IMR-90 (cell line): ENCODE results near the gene FUT8. TPM values are rescaled to one million over a fixed set of nuclear protein-coding genes. Genes with fewer than 3 reads are reported as not detected.

Experiments used
- ATAC-seq: fragments of 200-7000 bp; cut with Tn5 transposase; 2 replicates; pipeline ENCODE4 v1.9.1; 2020; ENCODE audit warnings: low read depth, mild to moderate bottlenecking, moderate library complexity
- BruUV-seq: library from RNA; stranded (reverse); fragments of 400-500 nt; replicated peaks from 2 replicates; lab custom pipeline; 2021; lab: Mats Ljungman, UMichigan
- CTCF ChIA-PET: fragments of 300-600 bp; formaldehyde crosslinking; extraction: SDS; loops from one replicate; lab custom pipeline; 2021; ENCODE audit warnings: antibody characterized with exemption; lab: Yijun Ruan, JAX
- POLR2A ChIA-PET: fragments of 300-600 bp; sonication (Branson Sonifier 250); formaldehyde crosslinking; loops from one replicate; lab custom pipeline; 2022; ENCODE audit warnings: antibody characterized with exemption; ENCODE audit not compliant: unreplicated experiment; lab: Charles Lee
- DNase-seq: peaks from one replicate; pipeline ENCODE4 v3.0.0; 2013
- H2AFZ ChIP-seq: replicated peaks from 2 replicates; pipeline ENCODE3; 2013; ENCODE audit warnings: low read length, mild to moderate bottlenecking; ENCODE audit not compliant: poor library complexity
- H2AK5ac ChIP-seq: 2 replicates; pipeline ENCODE4 v1.6.1; 2013; ENCODE audit warnings: low read depth, low read length, inconsistent platforms
- H2AK9ac ChIP-seq: replicated peaks from 2 replicates; pipeline ENCODE3; 2013; ENCODE audit warnings: mild to moderate bottlenecking, low read depth, low read length, moderate library complexity; ENCODE audit not compliant: poor library complexity
- H2BK120ac ChIP-seq: 2 replicates; pipeline ENCODE4 v1.6.1; 2013; ENCODE audit warnings: low read depth, low read length, inconsistent platforms
- H2BK15ac ChIP-seq: 3 replicates; pipeline ENCODE4 v1.6.1; 2013; ENCODE audit warnings: low read depth, low read length, inconsistent platforms
- H2BK20ac ChIP-seq: 2 replicates; pipeline ENCODE4 v1.6.1; 2013; ENCODE audit warnings: low read depth, mild to moderate bottlenecking, inconsistent platforms, low read length, moderate library complexity
- H2BK5ac ChIP-seq: 2 replicates; pipeline ENCODE4 v1.6.1; 2013; ENCODE audit warnings: mild to moderate bottlenecking, low read depth, low read length, inconsistent platforms; ENCODE audit not compliant: poor library complexity, severe bottlenecking
- H3K14ac ChIP-seq: replicated peaks from 2 replicates; pipeline ENCODE4 v1.6.1; 2013; ENCODE audit warnings: low read depth, low read length, inconsistent platforms
- H3K18ac ChIP-seq: 2 replicates; pipeline ENCODE4 v1.6.1; 2013; ENCODE audit warnings: low read depth, low read length, control low read depth
- H3K23ac ChIP-seq: 2 replicates; pipeline ENCODE4 v1.6.1; 2013; ENCODE audit warnings: low read depth, low read length, inconsistent platforms
- H3K27ac ChIP-seq: 2 replicates; pipeline ENCODE4 v1.5.1; 2013; ENCODE audit warnings: mild to moderate bottlenecking, control low read depth, low read length; ENCODE audit not compliant: insufficient read depth
- H3K27me3 ChIP-seq: 2 replicates; pipeline ENCODE4 v1.6.1; 2013; ENCODE audit warnings: low read length; ENCODE audit not compliant: control insufficient read depth, insufficient read depth
- H3K36me3 ChIP-seq: 2 replicates; pipeline ENCODE4 v1.6.1; 2013; ENCODE audit warnings: low read length, mixed read lengths; ENCODE audit not compliant: control insufficient read depth, insufficient read depth
- H3K4ac ChIP-seq: 2 replicates; pipeline ENCODE4 v1.6.1; 2013; ENCODE audit warnings: low read depth, low read length, inconsistent platforms
- H3K4me1 ChIP-seq: 2 replicates; pipeline ENCODE4 v1.6.1; 2013; ENCODE audit warnings: low read length, mixed read lengths; ENCODE audit not compliant: control insufficient read depth, insufficient read depth
- H3K4me2 ChIP-seq: 2 replicates; pipeline ENCODE4 v1.6.1; 2013; ENCODE audit warnings: low read depth, mild to moderate bottlenecking, control low read depth, low read length, moderate library complexity
- H3K4me3 ChIP-seq: 2 replicates; pipeline ENCODE4 v1.5.1; 2013; ENCODE audit warnings: low read depth, mild to moderate bottlenecking, control low read depth, low read length, moderate library complexity; ENCODE audit not compliant: insufficient read depth
- H3K56ac ChIP-seq: 2 replicates; pipeline ENCODE4 v1.6.1; 2013; ENCODE audit warnings: low read length, inconsistent platforms; ENCODE audit not compliant: insufficient read depth; ENCODE audit errors: extremely low read depth
- H3K79me1 ChIP-seq, 2 experiments: 2 replicates each; pipeline ENCODE4 v1.6.1; 2013; ENCODE audit warnings: low read length in 2 of 2, inconsistent platforms in 1 of 2, low read depth in 1 of 2
- H3K9ac ChIP-seq: 2 replicates; pipeline ENCODE4 v1.6.1; 2013; ENCODE audit warnings: low read depth, low read length, control low read depth
- H3K9me1 ChIP-seq: 2 replicates; pipeline ENCODE4 v1.6.1; 2013; ENCODE audit warnings: low read length, inconsistent platforms; ENCODE audit not compliant: insufficient read depth
- H3K9me3 ChIP-seq: 2 replicates; pipeline ENCODE4 v1.6.1; 2013; ENCODE audit warnings: low read length; ENCODE audit not compliant: control insufficient read depth, insufficient read depth
- H4K20me1 ChIP-seq: 2 replicates; pipeline ENCODE4 v1.6.1; 2013; ENCODE audit warnings: low read length, inconsistent platforms; ENCODE audit not compliant: insufficient read depth
- H4K5ac ChIP-seq: 2 replicates; pipeline ENCODE4 v1.6.1; 2013; ENCODE audit warnings: mild to moderate bottlenecking, low read depth, low read length, control low read depth
- H4K8ac ChIP-seq, 2 experiments: 2 replicates each; pipeline ENCODE4 v1.6.1; 2013; ENCODE audit warnings: low read depth in 2 of 2, low read length in 2 of 2, control low read depth in 1 of 2, inconsistent platforms in 1 of 2
- H4K91ac ChIP-seq: 2 replicates; pipeline ENCODE4 v1.6.1; 2013; ENCODE audit warnings: low read depth, low read length, inconsistent platforms; ENCODE audit not compliant: insufficient read depth
- CEBPB ChIP-seq: IDR thresholded peaks from 2 replicates; pipeline ENCODE4 v1.6.1; 2012; ENCODE audit warnings: low read depth, low read length, improper control_type of control experiment
- CHD1 ChIP-seq: IDR thresholded peaks from 2 replicates; pipeline ENCODE4 v1.6.1; 2012; ENCODE audit warnings: low read depth, low read length, improper control_type of control experiment
- MAFK ChIP-seq: IDR thresholded peaks from 2 replicates; pipeline ENCODE4 v1.6.1; 2012; ENCODE audit warnings: low read depth, low read length, improper control_type of control experiment
- POLR2A ChIP-seq: IDR thresholded peaks from 2 replicates; pipeline ENCODE4 v1.6.1; 2012; ENCODE audit warnings: mild to moderate bottlenecking, low read depth, low read length
- RCOR1 ChIP-seq: IDR thresholded peaks from 2 replicates; pipeline ENCODE4 v1.6.1; 2012; ENCODE audit warnings: mild to moderate bottlenecking, low read length, improper control_type of control experiment; ENCODE audit not compliant: insufficient replicate concordance
- WGBS, 2 experiments: methylation state at CpG; one replicate each; pipeline versions ENCODE4 v1.1.5 to v1.1.7; 2013; ENCODE audit warnings: missing lambda C conversion rate in 2 of 2; ENCODE audit not compliant: insufficient read length in 1 of 2; ENCODE audit errors: extremely low coverage in 2 of 2; 5-methylcytosine and 5-hydroxymethylcytosine counted together
- dilution Hi-C: fragments of 300-500 bp; cut with HindIII; formaldehyde crosslinking; loops from one replicate; pipeline ENCODE4 v1.14.3; 2018; ENCODE audit warnings: low sequenced_read_pairs; ENCODE audit not compliant: unreplicated experiment
- in situ Hi-C: fragments of 300-500 bp; cut with MboI; formaldehyde crosslinking; loops from 3 replicates; pipeline ENCODE4 v1.14.3; 2019; ENCODE audit warnings: low sequenced_read_pairs, inconsistent platforms, mixed read lengths
- intact Hi-C: fragments of 100-400 bp; cut with micrococcal nuclease; formaldehyde crosslinking; loops from 2 replicates; pipeline ENCODE4 v1.10.0; 2022
- polyA plus RNA-seq, 3 experiments: library from polyadenylated mRNA; depleted of rRNA; stranded (reverse); fragments of >200 nt; gene quantifications; 2 replicates each; pipeline ENCODE4 v1.2.3, GENCODE V29; 2012; ENCODE audit warnings: low replicate concordance in 1 of 3
- total RNA-seq: library from RNA; depleted of rRNA; stranded (reverse); fragments of >200 nt; gene quantifications from 2 replicates; pipeline ENCODE4 v1.2.3, GENCODE V29; 2012
- TF ChIP-seq, protein P1 (sequence below): fragments of 150-350 bp; IDR thresholded peaks from 2 replicates; pipeline ENCODE4 v1.6.1; 2017; ENCODE audit warnings: mild to moderate bottlenecking, antibody characterized with exemption, low read length, low read depth
- TF ChIP-seq, protein P2 (sequence below): fragments of 150-350 bp; IDR thresholded peaks from 2 replicates; pipeline ENCODE4 v1.6.1; 2016; ENCODE audit warnings: low read depth, mild to moderate bottlenecking, low read length, moderate library complexity, borderline replicate concordance

Gene FUT8
- total and polyA plus RNA-seq, 2 of the 4 experiments (the other 2 are of a cell fraction), result 15.6 to 72.9 TPM

DNA sequence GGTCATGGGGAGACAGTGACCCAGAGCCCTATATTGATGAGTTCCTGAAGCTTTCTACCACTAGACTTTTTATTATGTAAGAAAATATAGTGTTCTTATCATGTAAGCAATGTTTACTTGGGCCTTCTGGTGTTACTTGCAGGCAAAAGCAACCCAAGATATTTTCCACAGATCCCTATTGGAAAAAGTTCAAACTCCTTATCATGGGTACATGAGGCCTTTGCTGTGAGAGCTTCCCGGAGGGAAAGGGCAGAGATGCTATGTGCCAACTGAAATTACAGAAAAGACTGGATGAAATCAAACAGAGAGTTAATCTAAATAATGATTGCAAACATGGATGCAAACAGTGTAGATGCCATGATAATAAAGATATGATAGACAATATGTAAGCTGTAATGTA is 361.5 kb downstream of the FUT8 start:
- H4K8ac ChIP-seq, result no peak overlapping the region
- no peak overlapping the region for H3K18ac ChIP-seq
- BruUV-seq, result no TSS peak
- H3K4me1 ChIP-seq, result no peaks in the 10 kb centered on the region
- in situ Hi-C loops, result no loop called here
- TF ChIP-seq MAFK (no peak), RCOR1 (no peak), CHD1 (no peak), CEBPB (no peak), POLR2A (no peak)
- TF ChIP-seq, protein P1, sequence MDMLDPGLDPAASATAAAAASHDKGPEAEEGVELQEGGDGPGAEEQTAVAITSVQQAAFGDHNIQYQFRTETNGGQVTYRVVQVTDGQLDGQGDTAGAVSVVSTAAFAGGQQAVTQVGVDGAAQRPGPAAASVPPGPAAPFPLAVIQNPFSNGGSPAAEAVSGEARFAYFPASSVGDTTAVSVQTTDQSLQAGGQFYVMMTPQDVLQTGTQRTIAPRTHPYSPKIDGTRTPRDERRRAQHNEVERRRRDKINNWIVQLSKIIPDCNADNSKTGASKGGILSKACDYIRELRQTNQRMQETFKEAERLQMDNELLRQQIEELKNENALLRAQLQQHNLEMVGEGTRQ, result no peak
- TF ChIP-seq, protein P2, sequence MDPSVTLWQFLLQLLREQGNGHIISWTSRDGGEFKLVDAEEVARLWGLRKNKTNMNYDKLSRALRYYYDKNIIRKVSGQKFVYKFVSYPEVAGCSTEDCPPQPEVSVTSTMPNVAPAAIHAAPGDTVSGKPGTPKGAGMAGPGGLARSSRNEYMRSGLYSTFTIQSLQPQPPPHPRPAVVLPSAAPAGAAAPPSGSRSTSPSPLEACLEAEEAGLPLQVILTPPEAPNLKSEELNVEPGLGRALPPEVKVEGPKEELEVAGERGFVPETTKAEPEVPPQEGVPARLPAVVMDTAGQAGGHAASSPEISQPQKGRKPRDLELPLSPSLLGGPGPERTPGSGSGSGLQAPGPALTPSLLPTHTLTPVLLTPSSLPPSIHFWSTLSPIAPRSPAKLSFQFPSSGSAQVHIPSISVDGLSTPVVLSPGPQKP, result no peak
- H3K36me3 ChIP-seq, result no peaks in the 10 kb centered on the region
- H3K56ac ChIP-seq, result no peak overlapping the region
- H4K20me1 ChIP-seq, result no peaks in the 10 kb centered on the region
- H3K27ac ChIP-seq, result no peak overlapping the region
- H3K79me1 ChIP-seq, result no peaks in the 10 kb centered on the region
- H2BK120ac ChIP-seq, result no peak overlapping the region
- intact Hi-C loops, result no loop called here
- WGBS, 2 experiments, result no CpG with 5 or more reads among the region's 1 CpG
- H3K9me1 ChIP-seq, result no peaks in the 10 kb centered on the region
- no peak overlapping the region for H3K4me3 ChIP-seq
- no peak overlapping the region for H3K23ac ChIP-seq
- no peak for ATAC-seq
- no peak overlapping the region for H2BK20ac ChIP-seq
- no peak overlapping the region for H3K4me2 ChIP-seq
- H2AK9ac ChIP-seq, result no peak overlapping the region
- no peak overlapping the region for H3K14ac ChIP-seq
- no peak overlapping the region for H2BK15ac ChIP-seq
- ChIA-PET CTCF (interaction anchor here (1.4 kb wide), 1 partner anchor 8 kb away, joined by 3 read pairs; no protein-coding TSS in a partner anchor), POLR2A (no interaction called here)
- H3K27me3 ChIP-seq, result no peaks in the 10 kb centered on the region
- H4K91ac ChIP-seq, result no peak overlapping the region
- H2BK5ac ChIP-seq, result no peak overlapping the region
- H4K5ac ChIP-seq, result no peak overlapping the region
- H3K9me3 ChIP-seq, result no peaks in the 10 kb centered on the region
- DNase-seq, result no peak
- no peak overlapping the region for H3K4ac ChIP-seq
- no peak overlapping the region for H2AK5ac ChIP-seq
- no peak overlapping the region for H3K9ac ChIP-seq
- dilution Hi-C loops, result no loop called here
- H2AFZ ChIP-seq, result no peak overlapping the region
